ENCODE data around the gene POGK. TPM values are rescaled to one million over a fixed set of nuclear protein-coding genes. Genes with fewer than 3 reads are reported as not detected.
A peak's percentile ranks its signal among the peaks of the same experiment; 100 is the strongest.
"Not testable (repeated sequence)": the region's sequence is repeated elsewhere in the genome, so short reads cannot be mapped to it uniquely, and the experiment has no call there.

The POGK gene
- total RNA-seq, 1 donor from 2014 or later: 16.5 TPM

- intact Hi-C loops (cut with DNase I): no loop called here
- no peak for ATAC-seq
- DNase-seq (ENCODE audit: missing footprints): no peak
These were observed 8.9 kb downstream of the POGK start for GRCh38 chr1:166848193-166848592.

GRCh38 chr1:166849135-166849534, 9.9 kb downstream of the POGK start:
- no peak for ATAC-seq
- intact Hi-C loops (cut with DNase I): no loop called here
- DNase-seq (ENCODE audit: missing footprints): no peak

GRCh38 chr1:166852918-166853317, 13.6 kb downstream of the POGK start:
- intact Hi-C loops (cut with DNase I): no loop called here
- DNase-seq (ENCODE audit: missing footprints): no peak
- no peak for ATAC-seq

- intact Hi-C loops (cut with DNase I): no loop called here
- ATAC-seq (no peak), DNase-seq (ENCODE audit: missing footprints) (no peak)
These were observed 16.3 kb downstream of the POGK start for GRCh38 chr1:166855558-166855957.

GRCh38 chr1:166857995-166858394, 18.7 kb downstream of the POGK start:
- ATAC-seq: no peak

GRCh38 chr1:166858726-166859419, 19.6 kb downstream of the POGK start:
- intact Hi-C loops (cut with DNase I): no loop called here
- DNase-seq (ENCODE audit: missing footprints) (no peak), ATAC-seq (no peak)

More at GRCh38 chr1:166857995-166858394, 18.7 kb downstream of the POGK start:
- DNase-seq (ENCODE audit: missing footprints): no peak
- intact Hi-C loops (cut with DNase I): no loop called here

- no peak for ATAC-seq
- intact Hi-C loops (cut with DNase I): no loop called here
- no peak for DNase-seq (ENCODE audit: missing footprints)
These were observed 20.3 kb downstream of the POGK start for GRCh38 chr1:166859597-166859996.

- no peak for DNase-seq (ENCODE audit: missing footprints)
- no peak for ATAC-seq
- intact Hi-C loops (cut with DNase I): no loop called here
These were observed 26.7 kb downstream of the POGK start for GRCh38 chr1:166865926-166866325.

GRCh38 chr1:166868639-166869038, 29.4 kb downstream of the POGK start:
- intact Hi-C loops (cut with DNase I): no loop called here
- DNase-seq (ENCODE audit: missing footprints) (no peak), ATAC-seq (no peak)

GRCh38 chr1:166869318-166870099, 30.2 kb downstream of the POGK start:
- DNase-seq (ENCODE audit: missing footprints) (no peak), ATAC-seq (no peak)
- intact Hi-C loops (cut with DNase I): loop anchor here (10.0 kb wide), 1 partner anchor 345 kb away; no protein-coding TSS in a partner anchor

- no peak for DNase-seq (ENCODE audit: missing footprints)
- no peak for ATAC-seq
- intact Hi-C loops (cut with DNase I): loop anchor here (10.0 kb wide), 1 partner anchor 344 kb away; no protein-coding TSS in a partner anchor
These were observed 31.3 kb downstream of the POGK start for GRCh38 chr1:166870584-166870983.

GRCh38 chr1:166874464-166874863, 35.2 kb downstream of the POGK start:
- DNase-seq (ENCODE audit: missing footprints) (no peak), ATAC-seq (no peak)
- intact Hi-C loops (cut with DNase I): loop anchor here (10.0 kb wide), 1 partner anchor 340 kb away; no protein-coding TSS in a partner anchor

- ATAC-seq (no peak), DNase-seq (ENCODE audit: missing footprints) (no peak)
- intact Hi-C loops (cut with DNase I): loop anchor here (10.0 kb wide), 1 partner anchor 339 kb away; no protein-coding TSS in a partner anchor
These were observed 36.0 kb downstream of the POGK start for GRCh38 chr1:166875302-166875733.

GRCh38 chr1:166875734-166876539, 36.7 kb downstream of the POGK start, which contains the start of gene TADA1:
Gene TADA1 (minus strand): TSS chr1:166876264. CDS start chr1:166876233, 31 bp downstream.
- ATAC-seq: peak; percentile 98
- DNase-seq (ENCODE audit: missing footprints): peak; percentile 99
- intact Hi-C loops (cut with DNase I): loop anchor here (2.0 to 10.0 kb wide), 2 partner anchors 37 to 339 kb away; partner anchors contain the start of gene POGK

- ATAC-seq (no peak), DNase-seq (ENCODE audit: missing footprints) (no peak)
- intact Hi-C loops (cut with DNase I): loop anchor here (2.0 to 10.0 kb wide), 2 partner anchors 38 to 338 kb away; partner anchors contain the start of gene POGK
These were observed 37.2 kb downstream of the POGK start for GRCh38 chr1:166876540-166876838.

- intact Hi-C loops (cut with DNase I): loop anchor here (10.0 kb wide), 1 partner anchor 336 kb away; no protein-coding TSS in a partner anchor
- not testable (repeated sequence) for ATAC-seq; DNase-seq (ENCODE audit: missing footprints)
These were observed 39.1 kb downstream of the POGK start for GRCh38 chr1:166878173-166878917.

GRCh38 chr1:166882893-166883292, 43.6 kb downstream of the POGK start:
- ATAC-seq (no peak), DNase-seq (ENCODE audit: missing footprints) (no peak)
- intact Hi-C loops (cut with DNase I): no loop called here

GRCh38 chr1:166884040-166884642, 44.9 kb downstream of the POGK start:
- DNase-seq (ENCODE audit: missing footprints) (no peak), ATAC-seq (peak; percentile 65)
- intact Hi-C loops (cut with DNase I): loop anchor here (1.0 kb wide), 1 partner anchor 173 kb away; no protein-coding TSS in a partner anchor

Data from Right ventricle myocardium inferior (tissue), 1 donor.